Stimulated activated CD4-positive, alpha-beta T cell treated with anti-CD3 and anti-CD28 coated beads, Interleukin-15, amount 100 ng/mL, for 24 hours (primary cell): ENCODE data around the gene SREBF1.

Experiments
- DNase-seq: peaks from one replicate; pipeline ENCODE4 v3.0.0-alpha.2; 2020

The SREBF1 gene

GRCh38 chr17:17822616-17823015 lies 14.2 kb downstream of the SREBF1 start:
- DNase-seq, result no peak

- no peak for DNase-seq
These were observed 14.6 kb downstream of the SREBF1 start for GRCh38 chr17:17822189-17822588.

GRCh38 chr17:17820463-17821158 lies 16.2 kb downstream of the SREBF1 start:
- DNase-seq, result no peak

- DNase-seq, result no peak
These were observed 16.7 kb downstream of the SREBF1 start for GRCh38 chr17:17820046-17820445.

GRCh38 chr17:17819561-17819995 lies 17.2 kb downstream of the SREBF1 start:
- DNase-seq, result peak; percentile 90

GRCh38 chr17:17819111-17819510 lies 17.7 kb downstream of the SREBF1 start:
- DNase-seq, result no peak

- DNase-seq, result peak; percentile 54
These were observed 18.7 kb downstream of the SREBF1 start for GRCh38 chr17:17818088-17818526.

- no peak for DNase-seq
These were observed 19.2 kb downstream of the SREBF1 start for GRCh38 chr17:17817552-17817947.

GRCh38 chr17:17816831-17817551 lies 19.8 kb downstream of the SREBF1 start:
- DNase-seq, result no peak

- no peak for DNase-seq
These were observed 20.5 kb downstream of the SREBF1 start for GRCh38 chr17:17816240-17816814.

GRCh38 chr17:17815436-17816200 lies 21.2 kb downstream of the SREBF1 start:
- no peak for DNase-seq

- no peak for DNase-seq
These were observed 21.8 kb downstream of the SREBF1 start for GRCh38 chr17:17815062-17815406.

- DNase-seq, result no peak
These were observed 22.4 kb downstream of the SREBF1 start for GRCh38 chr17:17814162-17815061.

- DNase-seq, result no peak
These were observed 23.1 kb downstream of the SREBF1 start for GRCh38 chr17:17813725-17814095.

- no peak for DNase-seq
These were observed 23.6 kb downstream of the SREBF1 start for GRCh38 chr17:17813055-17813724.

- peak; percentile 69 for DNase-seq
These were observed 24.4 kb downstream of the SREBF1 start for GRCh38 chr17:17812211-17813054.

- DNase-seq, result no peak
These were observed 25.2 kb downstream of the SREBF1 start for GRCh38 chr17:17811381-17812210.

GRCh38 chr17:17810895-17811248 lies 25.9 kb downstream of the SREBF1 start:
- no peak for DNase-seq

- DNase-seq, result no peak
These were observed 26.5 kb downstream of the SREBF1 start for GRCh38 chr17:17810084-17810894.
